Measurements from ENCODE around the gene GLOD5.

The GLOD5 gene

GRCh38 chrX:48786825-48787504 lies 25.4 kb downstream of the GLOD5 start:
- peak overlapping the region in 1 of 2 experiments; percentile 79 for H3K27ac ChIP-seq (ENCODE audit: insufficient read depth in 1 of 2, low read depth in 1 of 2, low read length in 2 of 2, poor library complexity in 1 of 2, severe bottlenecking in 2 of 2)
- no peak for DNase-seq
- ChIA-PET CTCF (interaction anchor here (0.6 kb wide), 1 partner anchor 452 kb away, joined by 3 read pairs; no protein-coding TSS in a partner anchor), POLR2A (interaction anchor here (0.7 kb wide), 1 partner anchor 14 kb away, joined by 3 read pairs; no protein-coding TSS in a partner anchor)
- H3K27me3 ChIP-seq (replicated peaks in 2 of 5; ENCODE audit: control insufficient read depth in 4 of 5, insufficient read depth in 5 of 5, low read length in 4 of 5) = no peaks in the 10 kb centered on the region
- peaks cover 0 to 12% (median 6%) of the 10 kb centered on the region in 4 experiments for H3K4me1 ChIP-seq (ENCODE audit: control extremely low read depth in 1 of 4, control insufficient read depth in 4 of 4, insufficient read depth in 4 of 4, low read length in 3 of 4)
- no peaks in the 10 kb centered on the region for H3K36me3 ChIP-seq (ENCODE audit: control insufficient read depth in 4 of 4, insufficient read depth in 4 of 4, low read length in 3 of 4)
- 77% methylated on average over 6 of the region's 6 CpGs for WGBS (ENCODE audit: insufficient coverage)
- no peaks in the 10 kb centered on the region for H3K9me3 ChIP-seq (ENCODE audit: control extremely low read depth in 1 of 5, control insufficient read depth in 4 of 5, insufficient read depth in 2 of 5, low read depth in 1 of 5, low read length in 4 of 5)
- peak overlapping the region in 6 of 7 experiments; percentile 19 to 62 (median 34) for H3K4me3 ChIP-seq (ENCODE audit: control insufficient read depth in 1 of 7, extremely low read depth in 1 of 7, insufficient read depth in 4 of 7, low read depth in 2 of 7, low read length in 6 of 7)

- H3K4me3 ChIP-seq (ENCODE audit: control insufficient read depth in 1 of 7, extremely low read depth in 1 of 7, insufficient read depth in 4 of 7, low read depth in 2 of 7, low read length in 6 of 7) = peak overlapping the region in 5 of 7 experiments; percentile 19 to 62 (median 37)
- H3K27me3 ChIP-seq (replicated peaks in 2 of 5; ENCODE audit: control insufficient read depth in 4 of 5, insufficient read depth in 5 of 5, low read length in 4 of 5) = no peaks in the 10 kb centered on the region
- H3K9me3 ChIP-seq (ENCODE audit: control extremely low read depth in 1 of 5, control insufficient read depth in 4 of 5, insufficient read depth in 2 of 5, low read depth in 1 of 5, low read length in 4 of 5) = no peaks in the 10 kb centered on the region
- no peak for DNase-seq
- H3K27ac ChIP-seq (ENCODE audit: insufficient read depth in 1 of 2, low read depth in 1 of 2, low read length in 2 of 2, poor library complexity in 1 of 2, severe bottlenecking in 2 of 2) = peak overlapping the region in 1 of 2 experiments; percentile 79
- 72% methylated on average over 15 of the region's 17 CpGs for WGBS (ENCODE audit: insufficient coverage)
- H3K4me1 ChIP-seq (ENCODE audit: control extremely low read depth in 1 of 4, control insufficient read depth in 4 of 4, insufficient read depth in 4 of 4, low read length in 3 of 4) = peaks cover 0 to 12% (median 7%) of the 10 kb centered on the region in 4 experiments
- POLR2A ChIA-PET = interaction anchor here (0.7 kb wide), 1 partner anchor 13 kb away, joined by 3 read pairs; no protein-coding TSS in a partner anchor
- CTCF ChIA-PET = interaction anchor here (0.6 kb wide), 1 partner anchor 451 kb away, joined by 3 read pairs; no protein-coding TSS in a partner anchor
- H3K36me3 ChIP-seq (ENCODE audit: control insufficient read depth in 4 of 4, insufficient read depth in 4 of 4, low read length in 3 of 4) = no peaks in the 10 kb centered on the region
Observed at GRCh38 chrX:48787505-48788443, 26.2 kb downstream of the GLOD5 start.

- peak overlapping the region in 1 of 2 experiments; percentile 25 for H3K27ac ChIP-seq (ENCODE audit: insufficient read depth in 1 of 2, low read depth in 1 of 2, low read length in 2 of 2, poor library complexity in 1 of 2, severe bottlenecking in 2 of 2)
- DNase-seq = peak in 2 of 3 donors; percentile 49 to 59
- ChIA-PET POLR2A (no interaction called here), CTCF (no interaction called here)
- WGBS (ENCODE audit: insufficient coverage) = 48% methylated on average over 4 of the region's 7 CpGs
- no peaks in the 10 kb centered on the region for H3K9me3 ChIP-seq (ENCODE audit: control extremely low read depth in 1 of 5, control insufficient read depth in 4 of 5, insufficient read depth in 2 of 5, low read depth in 1 of 5, low read length in 4 of 5)
- peak overlapping the region in 2 of 7 experiments; percentile 19 to 33 for H3K4me3 ChIP-seq (ENCODE audit: control insufficient read depth in 1 of 7, extremely low read depth in 1 of 7, insufficient read depth in 4 of 7, low read depth in 2 of 7, low read length in 6 of 7)
- no peaks in the 10 kb centered on the region for H3K36me3 ChIP-seq (ENCODE audit: control insufficient read depth in 4 of 4, insufficient read depth in 4 of 4, low read length in 3 of 4)
- H3K4me1 ChIP-seq (ENCODE audit: control extremely low read depth in 1 of 4, control insufficient read depth in 4 of 4, insufficient read depth in 4 of 4, low read length in 3 of 4) = peaks cover 0 to 12% (median 7%) of the 10 kb centered on the region in 4 experiments
- peaks cover 0 to 2% (median 0%) of the 10 kb centered on the region in 5 experiments for H3K27me3 ChIP-seq (replicated peaks in 2 of 5; ENCODE audit: control insufficient read depth in 4 of 5, insufficient read depth in 5 of 5, low read length in 4 of 5)
Observed at GRCh38 chrX:48789366-48790220, 28.0 kb downstream of the GLOD5 start.

GRCh38 chrX:48790477-48790876 lies 28.9 kb downstream of the GLOD5 start:
- H3K4me1 ChIP-seq (ENCODE audit: control extremely low read depth in 1 of 4, control insufficient read depth in 4 of 4, insufficient read depth in 4 of 4, low read length in 3 of 4) = peaks cover 0 to 12% (median 7%) of the 10 kb centered on the region in 4 experiments
- DNase-seq = no peak
- peak overlapping the region in 1 of 2 experiments; percentile 7 for H3K27ac ChIP-seq (ENCODE audit: insufficient read depth in 1 of 2, low read depth in 1 of 2, low read length in 2 of 2, poor library complexity in 1 of 2, severe bottlenecking in 2 of 2)
- ChIA-PET CTCF (no interaction called here), POLR2A (no interaction called here)
- no peaks in the 10 kb centered on the region for H3K36me3 ChIP-seq (ENCODE audit: control insufficient read depth in 4 of 4, insufficient read depth in 4 of 4, low read length in 3 of 4)
- H3K27me3 ChIP-seq (replicated peaks in 2 of 5; ENCODE audit: control insufficient read depth in 4 of 5, insufficient read depth in 5 of 5, low read length in 4 of 5) = peaks cover 0 to 2% (median 0%) of the 10 kb centered on the region in 5 experiments
- H3K9me3 ChIP-seq (ENCODE audit: control extremely low read depth in 1 of 5, control insufficient read depth in 4 of 5, insufficient read depth in 2 of 5, low read depth in 1 of 5, low read length in 4 of 5) = no peaks in the 10 kb centered on the region
- no peak overlapping the region for H3K4me3 ChIP-seq (ENCODE audit: control insufficient read depth in 1 of 7, extremely low read depth in 1 of 7, insufficient read depth in 4 of 7, low read depth in 2 of 7, low read length in 6 of 7)
- 83% methylated on average over 5 of the region's 5 CpGs for WGBS (ENCODE audit: insufficient coverage)

- Histone ChIP-seq H3K27me3 (replicated peaks in 2 of 5; ENCODE audit: control insufficient read depth in 4 of 5, insufficient read depth in 5 of 5, low read length in 4 of 5) (peaks cover 0 to 2% (median 0%) of the 10 kb centered on the region in 5 experiments), H3K27ac (ENCODE audit: insufficient read depth in 1 of 2, low read depth in 1 of 2, low read length in 2 of 2, poor library complexity in 1 of 2, severe bottlenecking in 2 of 2) (no peak overlapping the region), H3K9me3 (ENCODE audit: control extremely low read depth in 1 of 5, control insufficient read depth in 4 of 5, insufficient read depth in 2 of 5, low read depth in 1 of 5, low read length in 4 of 5) (no peaks in the 10 kb centered on the region), H3K4me3 (ENCODE audit: control insufficient read depth in 1 of 7, extremely low read depth in 1 of 7, insufficient read depth in 4 of 7, low read depth in 2 of 7, low read length in 6 of 7) (no peak overlapping the region), H3K36me3 (ENCODE audit: control insufficient read depth in 4 of 4, insufficient read depth in 4 of 4, low read length in 3 of 4) (no peaks in the 10 kb centered on the region), H3K4me1 (ENCODE audit: control extremely low read depth in 1 of 4, control insufficient read depth in 4 of 4, insufficient read depth in 4 of 4, low read length in 3 of 4) (peaks cover 0 to 12% (median 7%) of the 10 kb centered on the region in 4 experiments)
- WGBS (ENCODE audit: insufficient coverage) = 90% methylated on average over 8 of the region's 11 CpGs
- ChIA-PET POLR2A (no interaction called here), CTCF (no interaction called here)
- no peak for DNase-seq
Observed at GRCh38 chrX:48791063-48791820, 29.7 kb downstream of the GLOD5 start.

- Histone ChIP-seq H3K36me3 (ENCODE audit: control insufficient read depth in 4 of 4, insufficient read depth in 4 of 4, low read length in 3 of 4) (no peaks in the 10 kb centered on the region), H3K9me3 (ENCODE audit: control extremely low read depth in 1 of 5, control insufficient read depth in 4 of 5, insufficient read depth in 2 of 5, low read depth in 1 of 5, low read length in 4 of 5) (no peaks in the 10 kb centered on the region), H3K4me3 (ENCODE audit: control insufficient read depth in 1 of 7, extremely low read depth in 1 of 7, insufficient read depth in 4 of 7, low read depth in 2 of 7, low read length in 6 of 7) (no peak overlapping the region), H3K4me1 (ENCODE audit: control extremely low read depth in 1 of 4, control insufficient read depth in 4 of 4, insufficient read depth in 4 of 4, low read length in 3 of 4) (peaks cover 0 to 12% (median 7%) of the 10 kb centered on the region in 4 experiments), H3K27ac (ENCODE audit: insufficient read depth in 1 of 2, low read depth in 1 of 2, low read length in 2 of 2, poor library complexity in 1 of 2, severe bottlenecking in 2 of 2) (no peak overlapping the region), H3K27me3 (replicated peaks in 2 of 5; ENCODE audit: control insufficient read depth in 4 of 5, insufficient read depth in 5 of 5, low read length in 4 of 5) (peaks cover 0 to 2% (median 0%) of the 10 kb centered on the region in 5 experiments)
- ChIA-PET CTCF (no interaction called here), POLR2A (interaction anchor here (1.1 kb wide), 1 partner anchor 116 kb away, joined by 3 read pairs; no protein-coding TSS in a partner anchor)
- WGBS (ENCODE audit: insufficient coverage) = 90% methylated on average over 7 of the region's 7 CpGs
- no peak for DNase-seq
Observed at GRCh38 chrX:48792219-48792618, 30.7 kb downstream of the GLOD5 start.
